Measurements from ENCODE around the gene CHST4.
"Not testable (repeated sequence)": the region's sequence is repeated elsewhere in the genome, so short reads cannot be mapped to it uniquely, and the experiment has no call there.

CHST4 gene
- long read RNA-seq, donor 1, result 0 reads
- long read RNA-seq, donor 2, result 0 reads
- long read RNA-seq, donor 3, result 0 reads
- long read RNA-seq, donor 4, partial matches to known transcripts, result 0 of 1 reads
- long read RNA-seq, donor 4, other reads (novel, unspliced or antisense), result 0 of 1 reads
- long read RNA-seq, donor 5, result 0 reads
- long read RNA-seq, donor 6, result 0 reads
- long read RNA-seq, donor 7, result 0 reads
- long read RNA-seq, donor 8, result 0 reads

DNA sequence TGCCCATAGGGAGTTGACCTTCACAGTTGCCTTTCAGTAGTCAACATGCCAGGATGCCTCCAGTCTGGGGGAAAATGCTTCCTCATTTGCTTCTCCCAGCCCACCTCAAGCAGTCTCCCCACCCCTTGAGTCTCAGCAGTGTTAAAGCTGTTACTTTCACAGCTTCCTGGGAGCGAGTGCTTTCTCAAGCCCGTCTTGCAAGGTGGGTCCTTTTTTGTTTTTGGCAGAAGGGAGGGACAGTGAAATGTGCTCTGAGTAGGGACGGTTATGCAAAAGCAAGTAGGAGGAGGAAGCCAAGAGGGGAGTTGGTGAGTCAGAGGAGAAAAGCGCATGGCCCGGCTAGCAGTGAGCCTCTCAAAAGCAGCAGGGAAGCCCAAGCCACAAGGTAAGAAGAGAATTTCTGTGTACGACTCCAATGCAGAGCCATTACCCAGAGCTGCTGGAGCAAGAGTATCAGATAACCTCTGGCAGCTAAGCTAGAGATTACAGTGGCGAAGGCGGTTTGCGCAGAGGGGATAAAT, at the start of gene CHST4:
Gene CHST4, plus strand, starts transcription at position 316 of the 521 bp plus-strand sequence. CDS start 10,252 bp downstream, outside the sequence.
- DNase-seq, result peak; percentile 42

DNA sequence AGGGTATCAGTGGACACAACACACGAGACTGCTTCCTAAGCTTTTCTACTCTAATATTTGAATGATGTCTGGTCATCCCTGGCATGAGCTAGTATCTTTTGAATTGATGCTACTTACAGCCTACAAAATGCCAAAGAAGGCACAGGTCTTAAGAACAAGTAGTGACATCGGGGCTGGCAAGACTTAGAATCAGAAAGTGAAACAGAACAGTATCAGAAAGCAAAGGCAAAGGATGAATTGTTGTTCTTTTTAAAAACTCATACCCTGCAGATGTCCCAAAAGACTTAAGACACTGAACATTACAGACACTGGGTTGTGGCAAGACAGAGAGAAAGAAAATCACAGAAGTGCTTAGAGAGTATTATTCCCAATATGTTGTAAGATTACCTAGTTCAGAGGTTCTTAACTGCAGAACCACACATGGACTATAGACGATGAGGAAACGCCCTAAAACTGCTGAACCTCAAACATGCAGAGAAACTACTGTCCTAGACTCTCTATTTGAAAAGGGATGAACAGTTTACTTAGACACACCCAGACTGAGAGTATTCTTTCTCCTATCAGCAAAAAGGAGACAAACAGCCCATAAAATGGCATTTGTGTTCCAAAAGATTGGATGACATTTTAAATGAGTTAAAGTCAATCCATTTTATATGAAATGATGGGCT, 49.6 kb upstream of the CHST4 start:
- DNase-seq, result no peak

DNA sequence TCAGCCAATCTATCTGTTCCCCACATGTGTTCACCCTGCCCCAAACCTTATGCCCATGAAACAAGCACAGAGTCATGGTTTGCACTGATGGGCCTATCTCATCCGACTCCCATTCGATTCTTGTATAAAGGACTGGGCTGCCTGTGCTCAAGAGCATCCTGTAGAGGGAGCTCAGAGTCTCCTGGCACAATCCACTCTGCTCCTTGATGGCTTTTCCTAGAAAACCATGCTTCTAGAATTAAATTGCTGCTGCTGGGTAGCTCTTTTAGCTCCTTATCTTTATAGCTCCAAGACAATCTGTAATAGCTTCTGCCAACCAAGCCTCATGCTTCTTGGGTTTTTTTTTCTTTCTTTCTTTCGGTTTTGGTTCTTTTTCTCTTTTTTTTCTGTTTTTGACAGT, 46.8 kb upstream of the CHST4 start:
- no peak for DNase-seq

DNA sequence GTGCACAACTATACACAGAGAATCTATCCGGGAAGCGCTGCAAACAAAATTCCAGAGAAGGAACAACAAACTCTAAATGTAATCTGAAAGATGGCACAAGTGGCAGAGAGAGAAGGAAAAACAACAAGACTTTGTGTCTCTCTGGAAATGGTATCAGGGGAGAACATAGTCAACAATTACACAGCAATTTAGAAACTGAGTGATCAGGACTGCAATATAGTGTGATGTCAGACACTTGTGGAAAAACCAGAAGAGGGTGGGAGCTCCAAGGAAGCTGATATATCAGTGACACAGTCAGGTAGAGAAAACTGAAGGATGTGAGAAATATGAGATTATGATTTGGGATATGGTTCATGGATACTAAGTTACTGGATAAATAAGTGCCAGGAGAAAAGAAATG, 45.3 kb upstream of the CHST4 start:
- DNase-seq, result no peak

DNA sequence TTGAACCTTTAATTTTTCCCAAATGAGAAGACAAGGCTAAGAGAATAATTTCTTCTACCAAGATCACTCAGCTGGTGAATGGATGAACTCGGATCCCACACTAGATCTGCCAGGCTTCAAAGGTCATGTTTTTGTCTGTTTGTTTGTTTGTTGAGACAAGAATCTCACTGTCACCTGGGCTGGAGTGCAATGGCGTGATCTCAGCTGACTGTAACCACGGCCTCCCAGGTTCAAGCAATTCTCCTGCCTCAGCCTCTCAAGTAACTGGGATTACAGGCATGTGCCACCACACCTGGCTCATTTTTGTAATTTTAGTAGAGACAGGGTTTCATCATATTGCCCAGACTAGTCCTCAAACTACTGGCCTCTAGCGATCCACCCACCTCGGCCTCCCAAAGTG, 43.7 kb upstream of the CHST4 start:
- no peak for DNase-seq

DNA sequence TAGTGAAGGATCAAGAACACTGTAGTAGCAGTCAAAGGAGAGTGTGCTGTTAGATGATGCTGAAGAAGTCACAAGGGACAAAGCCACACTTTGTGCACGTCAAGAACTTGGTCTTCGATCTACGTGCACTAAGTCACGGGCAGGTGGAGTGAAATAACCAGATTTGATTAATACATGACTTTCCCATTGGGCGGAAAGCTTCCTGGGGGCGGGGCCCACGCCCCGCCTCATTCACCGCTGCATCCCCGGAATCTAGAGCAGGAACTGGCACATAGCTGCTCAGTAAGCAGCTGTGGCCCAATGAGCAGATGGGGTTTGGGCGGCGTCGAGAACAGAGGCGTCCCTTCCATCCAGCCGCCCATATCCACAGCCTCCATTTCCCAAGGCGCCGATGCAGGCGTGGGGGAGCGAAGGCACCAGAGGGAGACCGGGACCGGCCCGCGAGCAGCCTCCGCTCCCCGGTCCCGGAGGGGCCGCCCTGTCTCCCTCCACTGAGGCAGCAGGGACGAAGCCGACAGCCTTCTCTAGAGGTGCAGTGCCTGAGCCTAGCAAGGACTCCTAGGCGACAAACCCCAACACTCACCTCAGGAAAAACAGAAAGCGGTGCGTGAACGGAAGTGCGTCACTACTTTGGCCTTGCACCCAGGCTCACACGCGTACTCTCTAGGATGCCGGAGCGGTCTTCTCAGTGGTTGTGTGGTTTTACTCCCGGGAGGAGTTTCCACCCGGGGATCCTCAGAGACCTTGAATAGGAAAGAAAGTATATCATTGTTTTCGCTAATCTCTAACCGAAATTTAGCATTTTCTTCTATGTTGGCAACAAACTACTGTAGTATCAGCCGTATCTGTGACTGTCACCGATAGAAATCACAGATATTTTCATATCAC, 42.0 kb upstream of the CHST4 start:
- DNase-seq, result peak; percentile 90

DNA sequence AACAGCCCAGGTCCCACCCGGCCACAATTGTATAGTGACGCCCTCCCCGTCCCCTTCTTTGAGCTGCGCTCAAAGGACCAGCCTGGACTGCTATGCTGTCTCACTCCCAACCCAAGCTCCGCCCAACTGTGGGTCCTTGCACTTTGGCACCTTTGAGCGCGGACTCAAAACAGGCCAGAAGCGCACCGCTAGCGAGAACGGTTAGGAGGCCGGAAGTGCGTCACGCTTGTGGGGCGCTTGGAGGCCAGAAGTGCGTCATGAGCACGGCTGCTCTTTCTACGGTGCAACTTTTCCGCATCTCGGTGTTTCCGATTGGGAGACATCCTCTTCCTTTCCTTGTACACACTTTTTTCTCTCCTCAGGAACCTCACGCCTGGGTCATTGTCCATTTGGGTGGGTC, 37.1 kb upstream of the CHST4 start, which contains the start of gene ZNF19:
Gene ZNF19, minus strand, starts transcription at position 203 of the 400 bp plus-strand sequence. CDS start 7,210 bp downstream, outside the sequence.
- no peak for DNase-seq

DNA sequence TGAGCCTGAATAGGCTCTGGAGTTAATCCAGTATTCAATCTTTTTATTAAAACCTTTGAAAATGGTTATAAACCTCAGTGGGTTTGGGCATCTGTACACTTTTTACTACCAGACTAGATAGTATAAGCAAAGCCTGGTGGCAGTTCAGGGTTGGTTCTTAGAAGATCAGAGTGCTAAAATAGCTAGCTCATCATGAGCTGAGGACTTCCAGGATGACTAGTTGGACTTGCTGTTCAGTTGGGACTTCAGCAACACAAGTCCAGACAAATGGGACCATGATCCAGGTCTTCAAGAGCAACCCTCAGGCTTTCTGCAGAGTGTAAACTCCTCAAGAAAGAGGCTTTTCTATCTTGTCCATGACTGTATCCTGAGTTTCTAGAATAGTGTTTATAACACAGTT, 35.9 kb upstream of the CHST4 start:
- no peak for DNase-seq

DNA sequence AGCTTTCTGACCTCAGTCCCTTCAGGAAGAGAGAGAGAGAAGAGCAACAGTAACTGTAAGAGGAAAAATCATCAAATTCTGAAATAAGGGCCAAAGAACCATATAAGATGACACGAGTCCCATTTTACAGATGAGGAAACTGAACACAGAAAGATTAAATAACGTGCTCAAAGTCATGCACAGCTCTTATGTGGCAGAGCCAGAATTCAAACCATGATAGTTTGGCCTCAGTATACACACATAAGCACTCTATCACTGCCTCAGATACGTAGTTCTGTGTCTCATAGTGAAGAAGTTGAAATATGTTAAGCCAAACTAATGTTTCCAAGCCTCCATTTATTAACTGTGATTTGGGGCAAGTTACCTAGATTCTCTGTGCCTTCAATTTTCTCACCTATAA, 35.2 kb upstream of the CHST4 start:
- no peak for DNase-seq

DNA sequence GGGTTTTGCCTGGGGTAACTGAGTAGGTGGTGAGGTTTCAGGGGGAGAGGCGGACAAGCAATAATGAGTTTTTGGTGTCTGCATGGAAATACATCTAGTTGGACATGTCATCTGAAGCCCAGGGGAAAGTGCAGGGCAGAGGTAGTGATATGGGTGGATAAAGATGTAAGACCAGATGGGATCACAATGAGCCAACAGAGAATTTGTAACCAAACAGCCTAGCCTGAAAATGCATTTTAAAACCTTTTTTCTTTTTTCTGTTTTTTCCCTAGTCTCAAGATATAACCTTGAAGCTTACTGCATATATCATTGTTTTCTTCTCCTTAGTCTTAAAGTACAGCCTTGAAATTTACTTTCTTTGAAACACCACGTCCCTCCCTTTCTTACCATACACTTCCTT, 33.4 kb upstream of the CHST4 start:
- DNase-seq, result no peak

DNA sequence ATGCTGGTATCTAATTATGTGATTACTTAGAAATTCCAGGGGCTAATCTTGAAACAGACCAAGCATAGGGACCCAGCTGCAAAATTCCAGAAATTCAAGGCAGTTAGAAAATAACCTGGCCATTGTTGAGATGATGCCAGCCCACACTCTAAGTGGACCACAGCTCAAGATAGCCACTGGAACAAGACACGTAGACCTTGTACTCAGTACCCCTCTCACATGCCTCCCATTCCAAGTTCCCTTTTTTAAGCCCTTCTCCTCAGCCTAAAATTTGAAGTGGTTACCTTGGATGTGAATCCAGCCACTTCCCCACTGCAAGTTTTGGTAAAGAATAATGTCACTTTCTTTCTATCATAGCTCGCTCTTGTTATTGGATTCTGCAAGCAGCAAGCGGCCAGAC, 33.0 kb upstream of the CHST4 start:
- DNase-seq, result no peak

DNA sequence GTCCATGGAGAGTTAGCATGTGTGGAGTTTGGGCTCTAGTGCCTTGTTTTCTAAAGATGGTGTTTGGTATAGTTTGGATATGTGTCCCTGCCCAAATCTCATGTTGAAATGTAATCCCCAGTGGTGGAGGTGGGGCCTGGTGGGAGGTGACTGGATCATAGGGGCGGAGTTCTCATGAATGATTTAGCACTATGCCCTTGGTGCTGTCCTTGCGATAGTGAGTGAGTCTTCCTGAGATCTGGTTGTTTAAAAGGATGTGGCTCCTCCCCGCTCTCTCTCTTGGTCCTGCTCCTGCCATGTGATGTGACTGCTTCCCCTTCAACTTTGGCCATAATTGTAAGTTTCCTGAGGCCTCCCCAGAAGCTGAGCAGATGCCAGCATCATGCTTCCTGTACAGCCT, 28.2 kb upstream of the CHST4 start:
- no peak for DNase-seq

DNA sequence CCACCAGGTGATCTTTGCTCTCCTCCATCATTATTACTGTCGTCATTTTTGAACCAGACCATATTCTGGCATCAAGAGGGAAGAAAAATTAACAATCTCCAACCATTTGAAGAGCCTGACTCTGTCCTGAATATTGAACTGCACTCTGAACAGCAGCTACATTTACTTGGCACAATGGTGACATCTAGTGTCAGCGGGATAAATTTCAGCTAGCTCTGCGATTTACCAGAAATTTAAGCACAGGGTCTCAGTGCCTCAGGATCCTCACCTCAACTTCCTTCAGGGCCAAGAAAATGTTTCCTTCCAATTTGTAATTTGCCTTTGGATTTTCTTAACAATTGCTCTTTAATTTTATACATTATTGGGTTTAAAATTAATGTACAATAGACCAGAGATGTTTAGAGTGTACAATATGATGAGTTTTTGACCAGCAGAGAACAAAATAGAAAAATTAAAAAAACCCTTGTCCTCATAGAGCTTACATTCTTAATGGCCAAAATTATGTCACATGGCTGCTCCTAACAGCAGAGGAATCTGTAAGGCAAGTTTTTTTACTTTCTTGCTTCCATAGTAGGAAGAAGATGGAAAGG, 26.4 kb upstream of the CHST4 start:
- DNase-seq, result peak; percentile 16

DNA sequence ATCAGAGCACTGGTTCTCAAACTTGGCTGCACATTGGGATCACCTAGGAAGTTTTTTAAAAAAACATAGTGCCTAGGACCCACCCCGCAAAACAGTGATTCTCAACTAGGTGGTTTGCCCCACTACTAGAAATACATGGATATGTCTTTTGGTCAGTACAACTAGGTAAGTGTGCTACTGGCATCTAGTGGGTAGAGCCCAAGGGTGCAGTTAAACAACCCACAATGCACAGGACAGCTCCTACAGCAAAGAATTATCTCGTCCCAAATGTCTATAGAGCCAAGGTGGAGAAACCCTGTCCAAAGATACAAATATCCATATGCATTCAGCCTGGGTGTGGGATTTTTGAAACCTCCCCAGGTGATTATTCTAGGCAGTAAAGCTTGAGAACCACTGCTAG, 25.3 kb upstream of the CHST4 start:
- no peak for DNase-seq

DNA sequence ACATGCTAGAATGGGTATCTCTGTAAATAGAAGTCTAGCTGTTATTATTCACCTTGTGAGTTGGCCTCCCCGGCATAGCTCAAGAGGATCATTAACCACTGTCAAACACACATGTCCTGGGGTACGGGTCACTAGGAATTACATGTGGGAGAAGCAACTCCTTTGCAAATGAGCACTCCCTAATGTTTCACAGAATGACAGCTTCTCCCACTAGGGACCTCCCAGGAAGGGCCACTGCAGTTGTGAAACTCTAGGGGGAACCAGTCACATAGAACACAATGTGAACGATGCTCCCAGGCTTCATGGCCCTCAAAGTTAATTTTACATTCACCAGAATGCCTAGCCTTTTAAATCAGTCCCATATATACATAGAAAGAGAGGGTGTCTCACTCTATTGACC, 24.7 kb upstream of the CHST4 start:
- no peak for DNase-seq

DNA sequence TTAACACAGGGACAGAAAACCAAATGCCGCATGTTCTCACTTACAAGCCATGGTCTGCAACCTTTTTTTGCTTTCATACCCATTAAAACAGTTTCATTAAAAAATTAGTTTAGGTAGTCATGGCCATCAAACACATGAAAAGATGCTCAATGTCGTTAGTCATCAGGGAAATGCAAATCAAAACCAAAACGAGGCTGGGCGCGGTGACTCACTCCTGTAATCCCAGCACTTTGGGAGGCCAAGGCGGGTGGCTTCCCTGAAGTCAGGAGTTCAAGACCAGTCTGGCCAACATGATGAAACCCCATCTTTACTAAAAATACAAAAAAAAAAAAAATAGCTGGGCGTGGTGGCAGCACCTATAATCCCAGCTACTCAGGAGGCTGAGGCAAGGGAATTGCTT, 22.2 kb upstream of the CHST4 start:
- DNase-seq, result not testable (repeated sequence)

DNA sequence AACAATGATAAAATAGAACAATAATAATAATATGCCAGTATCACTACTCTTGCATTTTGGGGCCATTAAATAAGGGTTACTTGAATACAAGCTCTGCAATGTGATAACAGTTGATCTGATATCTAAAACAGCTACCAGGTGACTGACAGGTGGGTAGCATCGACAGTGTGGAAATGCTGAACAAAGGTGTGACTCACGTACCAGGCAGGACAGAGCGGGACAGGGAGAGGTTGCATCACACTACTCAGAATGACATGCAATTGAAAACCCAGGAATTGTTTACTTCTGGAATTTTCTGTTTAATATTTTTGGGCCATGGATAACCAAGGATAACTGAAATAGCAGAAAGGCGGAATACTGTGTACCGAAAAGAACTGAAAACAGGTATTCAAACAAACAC, 21.3 kb upstream of the CHST4 start:
- no peak for DNase-seq

DNA sequence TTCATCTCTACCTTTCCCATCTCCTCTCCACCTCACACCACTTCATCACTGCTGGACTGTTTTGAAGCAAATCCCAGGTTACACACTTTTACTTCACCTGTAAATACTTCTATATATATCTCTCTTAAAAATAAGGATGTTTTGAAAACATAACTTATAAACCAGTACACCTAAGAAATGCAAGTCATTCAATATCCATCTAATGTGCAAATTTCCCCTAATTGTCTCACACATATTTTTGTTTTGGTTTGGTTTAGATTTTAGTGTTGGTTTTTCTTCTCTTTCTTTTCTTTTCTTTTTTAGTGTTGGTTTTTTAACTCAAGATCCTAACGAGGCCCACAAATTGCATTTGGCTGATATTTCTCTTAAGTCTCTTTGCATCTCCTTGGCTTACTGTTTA, 19.2 kb upstream of the CHST4 start:
- no peak for DNase-seq

DNA sequence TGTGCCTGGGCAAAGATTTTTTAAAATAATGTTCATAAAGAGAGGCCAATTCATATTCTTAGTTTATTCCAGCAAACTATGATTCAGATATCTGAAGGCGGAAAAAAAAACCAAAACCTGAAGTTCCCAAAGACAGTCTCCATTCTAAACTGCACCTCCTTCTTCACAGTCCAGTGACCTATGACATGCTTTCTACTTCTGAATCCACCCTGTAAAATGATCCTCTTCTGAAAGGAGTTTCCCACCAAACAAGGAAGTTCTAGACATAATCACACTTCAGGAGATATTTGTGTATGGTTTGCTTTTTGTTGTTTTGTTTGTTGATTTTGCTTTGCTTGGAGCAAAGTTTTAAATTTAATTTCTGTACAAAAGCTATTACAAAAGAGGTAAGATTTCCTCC, 12.9 kb upstream of the CHST4 start:
- no peak for DNase-seq

DNA sequence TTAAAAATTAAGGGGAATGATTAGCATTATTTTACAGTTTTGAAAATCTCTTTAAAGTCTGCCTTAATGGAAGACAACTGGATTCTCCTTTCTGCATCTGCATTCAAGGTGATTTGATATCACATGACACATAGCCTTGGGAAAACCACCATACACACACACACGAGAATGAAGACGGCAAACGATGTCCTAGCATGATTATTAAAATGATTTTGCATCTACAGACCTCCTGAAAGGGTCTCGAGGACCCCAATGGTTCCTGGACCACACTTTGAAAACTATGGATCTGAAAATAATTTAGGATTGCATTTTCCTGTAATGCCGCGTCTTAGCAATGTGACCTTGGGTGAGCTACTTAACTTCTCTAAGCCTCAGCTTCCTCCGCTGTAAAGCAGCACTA, 11.8 kb upstream of the CHST4 start:
- DNase-seq, result no peak

DNA sequence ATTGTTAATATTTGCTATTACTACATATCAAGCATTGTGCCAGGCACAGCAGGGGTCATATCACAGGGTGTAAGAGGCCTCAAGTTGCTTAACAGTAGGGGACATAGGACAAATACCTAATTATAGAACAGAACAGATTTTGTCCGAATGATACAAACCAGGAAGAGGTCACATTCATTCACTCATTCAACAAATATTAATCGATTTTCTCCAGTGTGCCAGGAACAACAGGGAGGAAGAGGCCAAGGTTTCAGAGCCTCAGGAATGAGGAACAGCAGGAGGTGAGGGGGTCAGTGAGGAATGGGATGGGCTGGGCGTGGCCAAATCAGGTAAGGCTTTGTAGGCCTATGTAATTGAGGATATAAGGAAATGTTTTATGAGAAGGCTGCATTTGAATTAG, 11.2 kb upstream of the CHST4 start:
- no peak for DNase-seq

DNA sequence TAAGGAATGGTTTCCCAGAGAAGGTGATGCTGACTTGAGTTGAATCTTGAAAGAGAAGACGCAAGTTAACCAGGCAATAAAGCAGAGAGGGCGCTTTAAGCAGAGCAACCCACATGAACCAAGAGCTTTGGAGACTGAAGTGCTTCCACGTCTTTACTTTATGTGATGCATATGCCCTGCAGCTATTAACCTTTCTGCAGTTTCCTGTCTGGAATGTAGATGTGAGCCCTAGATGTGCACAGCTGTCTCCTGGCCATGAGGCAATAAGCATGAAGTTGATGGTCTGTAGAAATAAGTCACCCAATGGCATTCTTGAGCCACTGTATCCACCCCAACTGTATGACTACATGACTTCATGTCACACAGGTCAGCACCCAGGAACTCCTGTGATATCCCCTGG, 5.7 kb upstream of the CHST4 start:
- DNase-seq, result no peak
